ENCODE measurements around the gene STIM1. TPM values are rescaled to one million over a fixed set of nuclear protein-coding genes. Genes with fewer than 3 reads are reported as not detected.

Gene STIM1
- total RNA-seq, 4 donors from 2014 or later = 50.1 to 112 (median 63.3) TPM

DNA sequence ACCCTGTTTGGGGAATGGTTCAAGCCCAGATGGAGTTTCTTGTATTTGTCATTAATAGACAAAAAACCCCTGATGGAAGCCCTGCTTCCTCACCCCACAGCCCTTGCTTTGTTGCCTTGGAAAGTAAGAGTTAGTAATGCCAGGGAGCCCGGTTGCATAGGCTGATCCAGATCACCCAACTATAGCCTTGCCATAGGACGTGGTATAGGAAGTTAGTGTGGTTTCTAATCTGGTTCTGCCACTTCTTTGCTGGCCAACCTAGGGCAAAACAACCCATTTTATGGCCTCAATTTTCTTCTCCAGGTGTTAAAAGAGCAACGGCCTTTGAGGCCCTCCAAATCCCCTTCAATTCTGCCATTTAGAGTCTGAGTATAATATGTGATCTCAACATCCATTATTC lies 97.9 kb downstream of the STIM1 start:
- Histone ChIP-seq H3K36me3 (no peaks in the 10 kb centered on the region), H3K9me3 (no peaks in the 10 kb centered on the region), H3K27ac (peak overlapping the region in 3 of 4 donors; percentile 72 to 86 (median 85)), H3K27me3 (no peaks in the 10 kb centered on the region), H3K4me3 (no peak overlapping the region), H3K4me1 (peaks cover 21 to 90% (median 67%) of the 10 kb centered on the region in 3 donors)
- intact Hi-C loops (cut with DNase I) = loop anchor here (10.0 kb wide), 1 partner anchor 89 kb away; no protein-coding TSS in a partner anchor
- TF ChIP-seq, protein P1, sequence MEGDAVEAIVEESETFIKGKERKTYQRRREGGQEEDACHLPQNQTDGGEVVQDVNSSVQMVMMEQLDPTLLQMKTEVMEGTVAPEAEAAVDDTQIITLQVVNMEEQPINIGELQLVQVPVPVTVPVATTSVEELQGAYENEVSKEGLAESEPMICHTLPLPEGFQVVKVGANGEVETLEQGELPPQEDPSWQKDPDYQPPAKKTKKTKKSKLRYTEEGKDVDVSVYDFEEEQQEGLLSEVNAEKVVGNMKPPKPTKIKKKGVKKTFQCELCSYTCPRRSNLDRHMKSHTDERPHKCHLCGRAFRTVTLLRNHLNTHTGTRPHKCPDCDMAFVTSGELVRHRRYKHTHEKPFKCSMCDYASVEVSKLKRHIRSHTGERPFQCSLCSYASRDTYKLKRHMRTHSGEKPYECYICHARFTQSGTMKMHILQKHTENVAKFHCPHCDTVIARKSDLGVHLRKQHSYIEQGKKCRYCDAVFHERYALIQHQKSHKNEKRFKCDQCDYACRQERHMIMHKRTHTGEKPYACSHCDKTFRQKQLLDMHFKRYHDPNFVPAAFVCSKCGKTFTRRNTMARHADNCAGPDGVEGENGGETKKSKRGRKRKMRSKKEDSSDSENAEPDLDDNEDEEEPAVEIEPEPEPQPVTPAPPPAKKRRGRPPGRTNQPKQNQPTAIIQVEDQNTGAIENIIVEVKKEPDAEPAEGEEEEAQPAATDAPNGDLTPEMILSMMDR (IDR thresholded peaks at IDR 0.05) = no peak
- TF ChIP-seq POLR2A (IDR thresholded peaks at IDR 0.05) = no peak
- DNase-seq = no peak
- WGBS, 2 donors = 51 to 88% methylated on average over 2 to 3 of the region's 3 CpGs

DNA sequence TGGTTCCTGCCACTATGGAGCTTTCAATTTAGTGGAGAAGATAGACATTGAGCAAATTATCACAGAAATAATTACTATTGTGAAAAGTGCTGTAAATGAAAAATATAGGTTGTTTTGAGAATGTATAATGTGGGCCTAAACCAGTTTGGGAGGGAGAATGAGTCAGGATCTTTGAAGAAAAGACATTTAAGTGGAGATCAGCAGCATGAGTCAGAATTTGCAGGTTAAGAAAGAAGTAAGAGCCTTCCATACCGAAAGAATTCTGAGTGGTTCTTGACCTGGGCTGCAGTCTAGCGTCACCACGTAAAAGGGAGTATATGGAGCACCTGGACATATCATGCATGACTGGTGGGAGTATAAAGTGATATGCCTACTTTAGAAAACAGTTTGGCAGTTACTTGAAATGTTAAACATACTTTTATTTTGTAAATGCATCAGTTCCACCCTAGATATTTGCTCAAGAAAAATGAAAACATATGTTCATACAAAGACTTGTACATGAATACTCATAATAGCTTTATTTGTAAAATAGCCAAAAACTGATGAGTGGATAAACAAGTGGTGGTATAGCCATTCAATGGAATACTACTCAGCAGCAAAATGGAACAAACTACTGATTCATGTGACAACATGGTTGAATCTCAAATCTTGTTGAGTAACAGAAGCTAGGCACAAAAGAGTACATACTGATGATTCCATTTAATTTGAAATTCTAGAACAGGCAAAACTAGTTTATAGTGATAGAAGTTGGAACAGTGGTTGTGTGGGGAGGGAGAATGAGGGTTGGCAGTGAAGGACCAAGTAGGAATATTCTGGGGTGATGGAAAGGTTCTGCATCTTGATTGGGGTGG lies 99.2 kb downstream of the STIM1 start:
- H3K4me1 ChIP-seq = peaks cover 21 to 90% (median 62%) of the 10 kb centered on the region in 3 donors
- no peaks in the 10 kb centered on the region for H3K27me3 ChIP-seq
- no peaks in the 10 kb centered on the region for H3K9me3 ChIP-seq
- WGBS, 2 donors = 42 to 55% methylated on average over 3 of the region's 3 CpGs
- no peak for TF ChIP-seq POLR2A (IDR thresholded peaks at IDR 0.05)
- TF ChIP-seq, protein P1 (IDR thresholded peaks at IDR 0.05) = no peak
- no peaks in the 10 kb centered on the region for H3K36me3 ChIP-seq
- intact Hi-C loops (cut with DNase I) = loop anchor here (10.0 kb wide), 1 partner anchor 90 kb away; no protein-coding TSS in a partner anchor
- no peak overlapping the region for H3K4me3 ChIP-seq
- DNase-seq = no peak
- H3K27ac ChIP-seq = peak overlapping the region; percentile 43 to 86 (median 78)

DNA sequence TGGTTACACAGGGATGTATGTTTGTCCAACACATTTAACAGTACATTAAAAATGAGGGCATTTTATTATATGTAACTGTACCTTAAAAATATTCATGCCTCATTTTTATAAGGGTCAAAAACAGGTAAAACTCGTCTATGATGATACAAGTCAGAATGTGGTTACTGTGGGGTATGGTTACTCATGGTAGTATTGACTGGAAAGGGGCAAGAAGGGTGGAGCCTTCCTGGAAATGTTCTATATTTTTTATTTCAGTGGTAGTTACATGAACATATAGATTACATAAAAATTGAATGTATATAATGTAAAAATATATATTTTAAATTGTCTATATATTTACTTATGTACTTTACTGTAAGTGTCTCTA lies 99.8 kb downstream of the STIM1 start:
- Histone ChIP-seq H3K36me3 (no peaks in the 10 kb centered on the region), H3K9me3 (no peaks in the 10 kb centered on the region), H3K4me1 (peaks cover 21 to 90% (median 59%) of the 10 kb centered on the region in 3 donors), H3K27me3 (no peaks in the 10 kb centered on the region), H3K27ac (peak overlapping the region; percentile 43 to 86 (median 78)), H3K4me3 (no peak overlapping the region)
- intact Hi-C loops (cut with DNase I) = loop anchor here (10.0 kb wide), 1 partner anchor 90 kb away; no protein-coding TSS in a partner anchor
- TF ChIP-seq, protein P1 (IDR thresholded peaks at IDR 0.05) = no peak
- no peak for TF ChIP-seq POLR2A (IDR thresholded peaks at IDR 0.05)
- no peak for DNase-seq
- 39 to 45% methylated on average over 1 of the region's 1 CpG for WGBS, 2 donors

DNA sequence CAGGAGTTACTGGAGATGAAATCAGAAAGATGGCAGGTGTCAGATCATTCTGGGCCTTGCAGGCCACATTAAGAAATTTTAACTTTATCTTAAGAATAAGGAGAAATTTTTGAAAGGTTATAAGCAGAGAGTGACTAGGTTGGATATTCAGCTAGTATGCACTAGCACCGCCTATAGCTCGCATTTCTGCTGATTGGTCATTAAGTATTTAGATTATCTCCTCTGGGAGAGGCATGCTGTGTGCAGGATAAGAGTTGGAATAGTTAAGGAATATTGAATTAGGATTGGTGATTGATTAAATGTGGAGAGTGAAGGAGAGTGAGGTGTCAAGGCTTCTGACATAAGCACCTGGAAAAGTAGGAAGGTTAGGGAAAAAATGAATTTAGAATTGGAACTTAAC lies 100.6 kb downstream of the STIM1 start:
- intact Hi-C loops (cut with DNase I) = loop anchor here (10.0 kb wide), 1 partner anchor 91 kb away; no protein-coding TSS in a partner anchor
- 66 to 81% methylated on average over 2 of the region's 2 CpGs for WGBS, 2 donors

More for the DNA sequence above, 100.6 kb downstream of the STIM1 start:
- H3K27me3 ChIP-seq = no peaks in the 10 kb centered on the region
- H3K4me1 ChIP-seq = peaks cover 14 to 90% (median 54%) of the 10 kb centered on the region in 3 donors
- no peak for DNase-seq
- peak overlapping the region in 3 of 4 donors; percentile 72 to 86 (median 85) for H3K27ac ChIP-seq
- no peaks in the 10 kb centered on the region for H3K9me3 ChIP-seq
- H3K36me3 ChIP-seq = no peaks in the 10 kb centered on the region
- TF ChIP-seq POLR2A (IDR thresholded peaks at IDR 0.05) = no peak
- TF ChIP-seq, protein P1 (IDR thresholded peaks at IDR 0.05) = no peak
- H3K4me3 ChIP-seq = no peak overlapping the region
